ENCODE data around the gene TH. TPM values are rescaled to one million over a fixed set of nuclear protein-coding genes. Genes with fewer than 3 reads are reported as not detected.

Gene TH
- total and polyA plus RNA-seq, 2 experiments from 2014 or later: 0.34 TPM; not detected in 1

- no peak for TF ChIP-seq ZNF462 (CRISPR knock-in tag; IDR thresholded peaks at IDR 0.05)
- no peak for TF ChIP-seq CREB1 (CRISPR knock-in tag; IDR thresholded peaks at IDR 0.05; ENCODE audit: low read depth)
- no peak for TF ChIP-seq POLR2AphosphoS5 (IDR thresholded peaks at IDR 0.05; ENCODE audit: low read depth)
- TF ChIP-seq NANOG (IDR thresholded peaks at IDR 0.05; ENCODE audit: borderline replicate concordance): no peak
- TF ChIP-seq CTCF (conservative IDR thresholded peaks at IDR 0.05; ENCODE audit: low read depth in 2 of 2): no peak
- TF ChIP-seq STAT1 (IDR thresholded peaks at IDR 0.05; ENCODE audit: unreplicated experiment): no peak
- TF ChIP-seq EZH2 (IDR thresholded peaks at IDR 0.05; ENCODE audit: low read depth, unreplicated experiment): no peak
- no peak for TF ChIP-seq REST (IDR thresholded peaks at IDR 0.05; ENCODE audit: unreplicated experiment)
- no peak for TF ChIP-seq JUNB (IDR thresholded peaks at IDR 0.05; ENCODE audit: unreplicated experiment)
- no peak for TF ChIP-seq ZNF331 (CRISPR knock-in tag; IDR thresholded peaks at IDR 0.05; ENCODE audit: low read depth)
- Mint-ChIP-seq H3K36me3 (ENCODE audit: low read depth) (no peaks in the 10 kb centered on the region), H3K4me1 (peaks cover 32% of the 10 kb centered on the region), H3K9me3 (peaks cover 6% of the 10 kb centered on the region; the same call in 2 of the 3 replicates), H3K27ac (no peak overlapping the region), H3K4me3 (no peak overlapping the region), H3K27me3 (ENCODE audit: insufficient read depth, low read depth, poor library complexity) (peaks cover 25% of the 10 kb centered on the region)
- Histone ChIP-seq H3K36me3 (ENCODE audit: insufficient read depth) (no peaks in the 10 kb centered on the region), H3K9me2 (ENCODE audit: insufficient read depth) (0 out of 2 replicates have a peak, but pooled peaks cover 9% of the 10 kb centered on the region), H4K20me1 (replicated peaks; ENCODE audit: insufficient read depth) (no peaks in the 10 kb centered on the region), H3K79me2 (replicated peaks; ENCODE audit: insufficient read depth) (no peaks in the 10 kb centered on the region), H2AFZ (no peak overlapping the region), H3K4me3 (no peak overlapping the region), H3K27me3 (ENCODE audit: insufficient read depth) (0 out of 2 replicates have a peak, but pooled peaks cover 8% of the 10 kb centered on the region), H3K4me2 (no peak overlapping the region), H3K4me1 (ENCODE audit: insufficient read depth) (peaks cover 11% of the 10 kb centered on the region), H3F3A (replicated peaks; ENCODE audit: low read depth) (no peaks in the 10 kb centered on the region), H3K27ac (ENCODE audit: low read depth) (no peak overlapping the region)
- no peak for DNase-seq (ENCODE audit: low spot score)
- no peak for ATAC-seq
These were observed 46.5 kb upstream of the TH start for GRCh38 chr11:2218031-2218633.

Measured in GM23338 (cell line).